Mononuclear cell (primary cell): ENCODE measurements around the gene GDNF. TPM values are rescaled to one million over a fixed set of nuclear protein-coding genes. Genes with fewer than 3 reads are reported as not detected.
"Not testable (repeated sequence)": the region's sequence is repeated elsewhere in the genome, so short reads cannot be mapped to it uniquely, and the experiment has no call there.

Experiments
- H3K27me3 ChIP-seq: 2 replicates; pipeline ENCODE4 v1.6.0; 2011; ENCODE audit warnings: low read length, control low read depth; ENCODE audit not compliant: insufficient read depth
- H3K4me1 ChIP-seq: 2 replicates; pipeline ENCODE4 v1.5.1; 2011; ENCODE audit warnings: mild to moderate bottlenecking, low read length, control low read depth; ENCODE audit not compliant: insufficient read depth
- H3K4me3 ChIP-seq: 2 replicates; pipeline ENCODE4 v1.5.1; 2011; ENCODE audit warnings: mild to moderate bottlenecking, low read length, moderate library complexity
- H3K9me3 ChIP-seq: 2 replicates; pipeline ENCODE4 v1.5.1; 2011; ENCODE audit warnings: low read depth, mild to moderate bottlenecking, control low read depth, low read length
- total RNA-seq: library from RNA; depleted of rRNA; stranded (reverse); fragments of >200 nt; gene quantifications from one replicate; pipeline ENCODE4 v1.2.3, GENCODE V29; 2012

GDNF gene
- total RNA-seq, 1 donor, result not detected

DNA sequence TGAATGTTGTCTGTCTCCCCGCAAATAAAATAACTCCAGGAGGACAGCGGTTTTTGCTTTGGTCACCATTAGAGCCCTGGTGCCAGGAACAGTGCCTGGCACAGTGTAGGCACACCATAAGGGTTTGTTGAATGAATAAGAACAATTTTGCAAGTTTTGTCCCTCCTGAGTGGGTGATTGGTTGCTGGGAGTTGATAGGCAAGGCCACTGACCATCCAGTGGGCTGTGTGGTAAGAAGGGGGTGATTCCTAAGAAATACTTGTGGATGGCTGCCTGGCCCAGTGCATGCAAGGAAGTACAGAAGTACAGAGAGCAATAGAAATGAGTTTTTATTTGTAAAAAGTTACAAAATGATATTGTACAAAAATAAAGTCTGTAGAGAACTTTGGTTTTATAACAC lies 27.5 kb downstream of the GDNF start:
- H3K4me1 ChIP-seq, result no peaks in the 10 kb centered on the region

DNA sequence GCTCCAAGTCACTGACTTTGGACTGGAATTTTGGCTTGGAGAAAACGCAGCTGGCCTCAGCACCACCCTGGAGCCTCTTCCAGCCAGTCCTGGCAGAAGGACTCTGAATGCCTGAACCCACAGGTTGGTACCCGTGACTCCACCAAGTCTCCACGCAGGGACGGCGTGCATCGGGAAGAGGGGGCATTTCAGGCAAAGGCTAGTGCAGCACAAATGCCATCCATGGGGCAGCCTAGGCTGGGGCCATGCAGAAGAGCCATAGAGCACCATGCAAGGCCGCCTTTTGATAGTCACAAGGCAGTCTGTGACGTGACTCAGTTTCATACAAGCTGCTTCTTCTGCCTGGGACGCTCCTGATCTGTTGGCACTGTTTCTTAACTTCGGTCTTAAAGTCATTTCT lies 28.0 kb downstream of the GDNF start:
- Histone ChIP-seq H3K27me3 (no peaks in the 10 kb centered on the region), H3K4me3 (no peak overlapping the region), H3K4me1 (no peaks in the 10 kb centered on the region), H3K9me3 (no peaks in the 10 kb centered on the region)

More for the DNA sequence above, 27.5 kb downstream of the GDNF start:
- Histone ChIP-seq H3K4me3 (no peak overlapping the region), H3K27me3 (no peaks in the 10 kb centered on the region), H3K9me3 (no peaks in the 10 kb centered on the region)

DNA sequence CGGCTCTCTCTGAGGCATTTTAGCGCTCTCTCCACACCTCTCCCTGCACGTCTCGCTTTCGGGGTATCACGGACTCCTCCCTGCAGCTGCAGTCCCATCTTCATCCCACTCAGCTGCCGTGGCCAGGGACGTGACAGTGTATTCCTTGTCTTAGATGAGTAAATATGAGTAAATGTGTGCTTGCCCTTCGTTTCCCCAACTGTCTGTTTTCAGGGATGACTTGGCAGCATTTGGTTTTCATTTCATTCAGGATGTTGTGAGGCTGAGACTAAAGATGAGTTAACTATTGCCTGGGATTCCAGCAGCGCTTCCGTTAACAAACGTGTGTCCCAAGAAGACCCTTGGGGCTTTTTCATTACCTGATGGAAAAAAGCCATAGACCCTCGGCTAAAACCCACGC lies 29.5 kb downstream of the GDNF start:
- Histone ChIP-seq H3K27me3 (no peaks in the 10 kb centered on the region), H3K4me3 (no peak overlapping the region), H3K4me1 (no peaks in the 10 kb centered on the region)

DNA sequence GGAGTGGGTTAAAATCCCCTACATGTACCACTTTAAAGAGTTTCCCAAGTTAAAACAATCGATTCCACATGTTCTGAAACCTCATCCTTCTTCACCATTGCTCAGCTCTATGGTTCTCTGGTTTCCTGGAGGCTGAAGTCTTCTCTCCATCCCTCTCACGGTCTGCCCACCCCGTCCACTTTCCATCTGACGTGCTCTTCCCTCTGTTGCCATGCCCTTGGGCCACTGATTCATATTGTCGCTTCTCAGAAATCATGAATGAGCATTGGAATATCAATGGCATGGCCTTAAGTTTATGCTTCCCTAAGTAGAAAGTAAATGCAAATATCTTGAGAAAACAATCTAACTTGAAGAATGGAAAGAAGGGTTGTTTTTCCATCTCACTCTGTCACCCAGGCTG lies 30.9 kb downstream of the GDNF start:
- no peaks in the 10 kb centered on the region for H3K9me3 ChIP-seq
- no peaks in the 10 kb centered on the region for H3K27me3 ChIP-seq
- no peak overlapping the region for H3K4me3 ChIP-seq
- H3K4me1 ChIP-seq, result no peaks in the 10 kb centered on the region

More for the DNA sequence above, 29.5 kb downstream of the GDNF start:
- no peaks in the 10 kb centered on the region for H3K9me3 ChIP-seq

DNA sequence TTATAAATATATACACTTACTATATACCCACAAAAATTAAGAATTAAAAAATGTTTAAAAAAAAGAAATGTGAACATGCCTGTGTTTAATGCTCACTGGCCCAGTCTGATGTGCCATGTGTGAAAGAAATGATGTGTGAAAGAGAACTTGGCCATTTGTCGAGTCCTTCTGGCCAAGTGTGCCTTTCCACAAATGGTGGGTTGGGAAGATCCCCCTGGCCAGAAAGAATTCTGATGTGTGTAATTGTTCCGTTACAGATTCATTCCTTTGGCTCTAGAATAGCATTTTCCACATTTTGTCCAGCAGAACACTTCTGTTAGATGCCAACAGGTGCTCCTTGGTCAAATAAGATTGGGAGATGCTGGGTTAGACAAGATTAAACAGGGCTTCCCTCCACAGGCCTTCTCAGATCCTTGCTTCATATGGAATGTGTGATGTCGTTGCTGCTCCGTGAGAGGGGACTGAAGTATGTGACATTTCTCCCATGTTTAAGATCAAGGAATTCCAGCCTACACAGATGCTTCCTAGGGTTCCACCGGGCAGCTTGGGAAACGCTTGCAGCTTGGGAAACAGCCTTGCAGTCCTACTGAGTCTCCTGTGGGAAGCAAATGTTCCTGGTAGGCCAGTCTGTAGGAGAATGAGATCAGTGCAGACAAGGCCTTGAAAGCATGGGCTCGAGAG lies 32.1 kb downstream of the GDNF start:
- Histone ChIP-seq H3K9me3 (no peaks in the 10 kb centered on the region), H3K4me3 (no peak overlapping the region), H3K27me3 (no peaks in the 10 kb centered on the region), H3K4me1 (no peaks in the 10 kb centered on the region)

DNA sequence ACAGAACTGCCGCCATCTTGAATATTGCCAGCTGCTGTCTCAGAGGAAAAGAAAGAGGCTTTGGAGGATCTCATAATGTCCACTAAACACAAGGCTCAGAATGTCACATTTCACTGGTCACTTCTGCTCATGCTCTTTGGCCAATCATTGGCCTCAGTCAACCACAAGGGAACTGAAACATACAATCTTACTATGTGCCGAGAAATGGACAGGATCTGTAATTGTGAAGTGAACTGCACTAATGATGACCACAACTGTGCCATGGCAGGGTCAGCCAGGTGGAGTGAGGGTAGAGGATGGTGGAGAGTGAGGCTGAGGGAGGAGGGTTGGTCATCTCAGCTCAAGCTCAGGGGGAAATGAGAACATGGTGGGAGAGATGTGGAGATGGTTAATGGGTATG lies 32.8 kb downstream of the GDNF start:
- no peaks in the 10 kb centered on the region for H3K27me3 ChIP-seq

DNA sequence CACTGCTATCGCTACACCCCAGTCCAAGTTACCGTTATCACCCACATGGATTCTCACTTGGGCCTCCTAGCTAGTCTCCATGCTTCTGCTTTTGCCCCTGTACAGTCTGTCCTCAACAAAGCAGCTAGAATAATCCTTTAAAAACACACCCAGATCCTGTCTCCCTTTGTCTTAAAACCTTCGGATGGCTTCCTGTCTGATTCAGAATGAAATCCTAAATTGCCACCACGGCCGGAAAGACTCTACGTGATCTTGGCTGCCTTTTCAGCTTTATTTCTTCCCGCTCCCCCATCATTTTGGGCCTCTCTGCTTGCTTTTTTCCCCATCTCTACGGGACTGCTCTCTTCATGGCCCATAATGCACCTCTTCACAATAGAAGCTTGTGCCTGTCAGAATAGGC lies 33.4 kb downstream of the GDNF start:
- no peaks in the 10 kb centered on the region for H3K9me3 ChIP-seq
- no peaks in the 10 kb centered on the region for H3K4me1 ChIP-seq
- no peak overlapping the region for H3K4me3 ChIP-seq
- H3K27me3 ChIP-seq, result no peaks in the 10 kb centered on the region

More for the DNA sequence above, 32.8 kb downstream of the GDNF start:
- no peaks in the 10 kb centered on the region for H3K4me1 ChIP-seq
- no peak overlapping the region for H3K4me3 ChIP-seq
- H3K9me3 ChIP-seq, result no peaks in the 10 kb centered on the region

DNA sequence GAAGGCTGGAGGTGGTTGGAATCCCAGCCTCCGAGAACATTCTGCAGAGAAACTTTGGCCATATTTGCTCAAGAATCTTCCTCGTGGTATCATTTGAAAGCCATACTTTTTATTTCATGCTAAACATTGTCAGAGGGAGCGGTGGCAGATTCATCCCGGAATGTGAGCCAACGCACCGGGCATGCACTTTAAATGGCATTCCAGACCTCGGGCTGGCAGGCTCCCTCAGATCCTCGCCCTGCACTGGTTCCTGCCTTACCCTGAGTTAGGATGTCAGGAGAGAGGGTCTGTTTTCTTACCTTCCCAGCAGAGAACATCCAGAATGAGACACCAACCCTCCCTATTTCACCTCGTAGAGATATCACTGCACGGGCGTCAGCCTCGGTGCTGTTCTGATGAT lies 33.8 kb downstream of the GDNF start:
- Histone ChIP-seq H3K4me1 (no peaks in the 10 kb centered on the region), H3K27me3 (no peaks in the 10 kb centered on the region), H3K9me3 (no peaks in the 10 kb centered on the region)

DNA sequence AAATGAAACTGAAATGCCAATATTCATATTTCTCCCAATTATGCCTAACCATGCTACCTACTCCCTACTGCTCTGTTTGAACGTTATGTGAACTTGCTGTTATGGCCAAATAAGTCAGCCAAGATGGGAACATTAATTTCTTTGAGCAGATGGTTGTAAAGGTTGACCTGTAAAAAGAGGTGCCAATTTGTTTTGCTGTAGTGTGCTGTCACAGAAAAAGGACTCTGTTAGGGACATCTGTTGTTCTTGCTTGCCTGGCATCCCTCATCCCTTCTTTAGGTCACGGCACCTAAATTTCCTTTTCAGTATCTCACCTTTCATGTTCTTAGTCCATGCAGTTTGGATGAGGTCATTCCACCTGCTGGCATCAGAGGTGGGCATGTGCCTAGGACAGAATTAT lies 35.4 kb downstream of the GDNF start:
- Histone ChIP-seq H3K4me3 (no peak overlapping the region), H3K4me1 (no peaks in the 10 kb centered on the region), H3K9me3 (no peaks in the 10 kb centered on the region), H3K27me3 (no peaks in the 10 kb centered on the region)

More for the DNA sequence above, 33.8 kb downstream of the GDNF start:
- no peak overlapping the region for H3K4me3 ChIP-seq

DNA sequence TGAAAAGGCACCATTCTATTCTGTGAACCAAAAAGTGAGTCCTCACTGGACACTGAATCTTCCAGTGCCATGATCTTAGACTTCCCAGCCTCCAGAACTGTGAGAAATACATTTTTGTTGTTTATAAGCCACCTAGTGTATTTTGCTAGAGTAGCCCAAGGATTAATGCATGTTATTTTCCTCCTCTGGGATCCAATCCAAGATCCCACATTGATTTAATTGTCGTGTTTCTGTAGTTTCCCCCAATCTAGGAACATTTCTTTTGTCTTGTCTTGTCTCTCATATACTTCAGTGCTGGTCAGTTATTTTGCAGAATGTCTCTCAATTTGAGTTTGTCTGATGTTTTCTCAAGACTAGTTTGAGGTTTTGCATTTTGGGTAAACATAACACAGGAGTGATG lies 36.4 kb downstream of the GDNF start:
- Histone ChIP-seq H3K9me3 (no peaks in the 10 kb centered on the region), H3K27me3 (no peaks in the 10 kb centered on the region), H3K4me1 (no peaks in the 10 kb centered on the region), H3K4me3 (no peak overlapping the region)

DNA sequence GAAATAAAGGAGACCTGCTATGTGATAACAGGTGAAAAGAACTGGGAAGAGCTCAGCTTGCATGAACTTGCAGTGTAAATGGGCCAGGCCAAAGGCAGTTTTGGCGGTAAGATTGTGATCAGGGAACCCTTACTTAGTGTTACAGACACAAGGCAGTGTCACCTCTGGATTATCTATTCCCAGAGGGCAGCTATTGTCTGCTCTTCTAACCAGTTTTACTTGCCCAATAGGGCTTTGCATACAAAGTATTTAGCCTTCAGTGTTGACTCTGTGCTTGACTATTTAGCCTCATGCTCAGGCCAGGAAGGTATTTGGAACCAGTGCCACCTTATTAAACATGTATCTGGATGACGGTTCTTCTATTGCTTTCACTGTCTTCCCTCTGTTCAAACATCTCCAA lies 38.3 kb downstream of the GDNF start:
- Histone ChIP-seq H3K4me1 (no peaks in the 10 kb centered on the region), H3K9me3 (no peaks in the 10 kb centered on the region), H3K27me3 (no peaks in the 10 kb centered on the region), H3K4me3 (no peak overlapping the region)

DNA sequence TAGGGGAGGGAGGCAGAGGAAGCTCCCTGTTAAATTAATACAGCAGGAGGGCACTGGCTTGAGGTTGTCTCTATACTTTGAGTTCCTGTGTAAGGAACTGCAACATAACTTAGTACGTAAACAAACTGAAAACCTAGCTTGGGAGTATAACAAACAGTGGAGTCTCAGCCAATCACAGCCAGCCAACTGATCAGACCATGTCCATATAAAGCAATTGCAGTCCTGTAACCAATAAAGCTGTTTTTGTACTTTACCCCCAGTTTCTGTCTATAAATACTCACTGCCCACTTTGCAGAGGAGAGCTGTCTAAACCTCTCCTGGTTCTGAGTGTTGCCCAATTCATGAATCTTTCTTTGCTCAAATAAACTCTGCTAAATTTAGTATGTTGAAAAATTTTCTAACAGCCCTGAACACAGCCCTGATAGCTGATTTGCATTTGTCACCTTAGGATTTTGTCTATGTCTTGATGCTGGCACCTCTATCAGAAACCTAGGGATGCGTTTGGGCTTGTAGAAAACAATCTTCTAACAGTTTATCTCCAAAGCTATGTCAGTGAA lies 39.9 kb downstream of the GDNF start:
- Histone ChIP-seq H3K27me3 (no peaks in the 10 kb centered on the region), H3K4me1 (no peaks in the 10 kb centered on the region), H3K9me3 (no peaks in the 10 kb centered on the region), H3K4me3 (no peak overlapping the region)

DNA sequence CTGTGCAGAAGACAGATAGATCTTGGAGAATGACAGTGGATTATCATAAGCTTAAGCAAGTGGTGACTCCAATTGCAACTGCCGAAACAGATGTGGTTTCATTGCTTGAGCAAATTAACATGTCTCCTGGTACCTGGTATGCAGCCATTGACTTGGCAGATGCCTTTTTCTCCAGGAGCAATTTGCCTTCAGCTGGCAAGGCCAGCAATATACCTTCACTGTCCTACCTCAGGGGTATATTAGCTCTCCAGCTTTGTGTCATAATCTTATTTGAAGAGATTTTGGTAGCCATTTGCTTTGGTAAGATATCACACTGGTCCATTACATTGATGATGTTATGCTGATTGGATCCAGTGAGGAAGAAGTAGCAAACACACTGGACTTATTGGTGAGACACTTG lies 43.4 kb downstream of the GDNF start:
- not testable (repeated sequence) for H3K4me1 ChIP-seq, H3K9me3 ChIP-seq

DNA sequence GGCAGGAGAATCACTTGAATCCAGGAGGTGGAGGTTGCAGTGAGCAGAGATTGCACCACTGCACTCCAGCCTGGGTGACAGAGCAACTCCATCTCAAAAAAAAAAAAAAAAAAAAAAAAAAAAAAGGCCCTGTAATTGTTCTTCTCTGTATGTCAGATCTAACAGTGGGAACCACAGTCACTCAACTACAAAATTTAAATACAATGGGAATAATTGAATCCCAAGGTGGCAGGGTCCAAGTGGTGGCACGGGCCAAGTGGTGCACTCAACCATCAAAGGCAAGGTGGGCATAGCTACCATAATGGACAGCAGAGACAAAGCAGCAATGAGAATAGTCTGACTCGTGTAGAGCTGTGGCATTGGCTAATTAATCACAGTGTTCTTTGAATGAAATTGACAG lies 44.5 kb downstream of the GDNF start:
- not testable (repeated sequence) for H3K4me1 ChIP-seq, H3K9me3 ChIP-seq, H3K4me3 ChIP-seq, H3K27me3 ChIP-seq

More for the DNA sequence above, 43.4 kb downstream of the GDNF start:
- H3K4me3 ChIP-seq, H3K27me3 ChIP-seq: not testable (repeated sequence)

DNA sequence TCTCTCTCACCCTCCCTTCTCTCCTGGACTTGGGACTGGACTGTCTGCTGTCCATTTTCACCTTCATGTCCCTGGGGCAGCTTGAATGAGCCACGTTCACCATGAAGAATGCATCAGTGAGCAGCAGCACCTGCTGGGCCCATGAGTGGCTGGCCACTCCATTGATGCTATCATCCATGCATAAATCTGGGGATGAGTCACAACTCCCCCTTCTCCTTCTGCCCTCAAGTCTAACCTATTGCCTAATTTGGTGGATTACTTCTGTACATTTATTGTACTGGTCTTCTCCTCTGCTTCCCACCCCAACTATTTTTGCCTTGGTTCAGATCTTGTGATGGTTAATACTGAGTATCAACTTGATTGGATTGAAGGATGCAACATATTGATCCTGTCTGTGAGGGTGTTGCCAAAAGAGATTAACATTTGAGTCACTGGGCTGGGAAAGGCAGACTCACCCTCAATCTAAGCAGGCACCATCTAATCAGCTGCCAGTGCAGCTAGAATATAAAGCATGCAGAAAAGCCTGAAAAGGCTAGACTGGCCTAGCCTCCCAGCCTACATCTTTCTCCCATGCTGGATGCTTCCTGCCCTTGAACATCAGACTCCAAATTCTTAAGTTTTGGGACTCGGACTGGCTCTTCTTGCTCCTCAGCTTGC lies 46.7 kb downstream of the GDNF start:
- Histone ChIP-seq H3K27me3 (no peaks in the 10 kb centered on the region), H3K4me1 (no peaks in the 10 kb centered on the region), H3K4me3 (no peak overlapping the region), H3K9me3 (no peaks in the 10 kb centered on the region)

DNA sequence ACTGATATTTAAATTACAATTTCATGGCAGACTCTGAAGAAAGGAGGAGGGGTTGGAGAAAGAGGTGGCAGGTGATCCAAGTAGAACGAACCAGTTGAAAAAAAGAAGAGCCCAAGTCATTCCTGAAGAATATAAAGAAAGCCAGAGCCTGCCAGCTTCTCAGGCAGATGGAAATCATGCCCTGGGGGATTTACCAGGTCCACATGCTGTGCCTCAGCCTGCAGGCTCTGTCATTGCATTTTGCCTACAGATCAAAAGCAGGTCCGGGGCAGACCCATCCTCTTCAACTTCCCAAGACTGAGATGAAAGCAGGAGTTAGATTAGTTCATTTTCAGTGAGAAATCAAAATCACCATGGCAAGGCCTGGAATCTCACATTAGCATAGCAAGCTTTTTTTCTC lies 48.5 kb downstream of the GDNF start:
- no peaks in the 10 kb centered on the region for H3K9me3 ChIP-seq
- no peaks in the 10 kb centered on the region for H3K27me3 ChIP-seq
- H3K4me1 ChIP-seq, result no peaks in the 10 kb centered on the region
- H3K4me3 ChIP-seq, result no peak overlapping the region
